Stimulated activated naive CD8-positive, alpha-beta T cell treated with anti-CD3 and anti-CD28 coated beads, Interleukin-15, Interleukin-2, amounts not matched to agents 100 ng/mL and 50 ng/mL, for 24 hours (primary cell): ENCODE data around the gene LRRK1.

Experiments
- H3K27ac Mint-ChIP-seq: one replicate; pipeline ENCODE4 v1.8.0; 2021; ENCODE audit warnings: mild to moderate bottlenecking, mixed read lengths
- H3K27me3 Mint-ChIP-seq: one replicate; pipeline ENCODE4 v1.8.0; 2021; ENCODE audit warnings: mixed read lengths
- H3K36me3 Mint-ChIP-seq: one replicate; pipeline ENCODE4 v1.8.0; 2021; ENCODE audit warnings: low read depth, mixed read lengths
- H3K4me1 Mint-ChIP-seq: one replicate; pipeline ENCODE4 v1.8.0; 2021; ENCODE audit warnings: low read depth, mixed read lengths
- H3K4me3 Mint-ChIP-seq: one replicate; pipeline ENCODE4 v1.8.0; 2021; ENCODE audit warnings: mild to moderate bottlenecking, mixed read lengths
- H3K9me3 Mint-ChIP-seq: one replicate; pipeline ENCODE4 v1.8.0; 2021; ENCODE audit warnings: mixed read lengths

LRRK1 gene

GRCh38 chr15:101043911-101044624, 124.9 kb downstream of the LRRK1 start:
- Mint-ChIP-seq H3K4me1 (no peaks in the 10 kb centered on the region), H3K9me3 (no peaks in the 10 kb centered on the region), H3K4me3 (no peak overlapping the region), H3K27me3 (peaks cover 26% of the 10 kb centered on the region), H3K27ac (no peak overlapping the region), H3K36me3 (no peaks in the 10 kb centered on the region)

GRCh38 chr15:101044625-101045235, 125.6 kb downstream of the LRRK1 start:
- H3K27ac Mint-ChIP-seq, result no peak overlapping the region

GRCh38 chr15:101045236-101045646, 126.1 kb downstream of the LRRK1 start:
- no peaks in the 10 kb centered on the region for H3K9me3 Mint-ChIP-seq
- no peaks in the 10 kb centered on the region for H3K36me3 Mint-ChIP-seq
- H3K4me3 Mint-ChIP-seq, result no peak overlapping the region
- H3K27ac Mint-ChIP-seq, result no peak overlapping the region
- H3K27me3 Mint-ChIP-seq, result peaks cover 19% of the 10 kb centered on the region
- H3K4me1 Mint-ChIP-seq, result no peaks in the 10 kb centered on the region

More at GRCh38 chr15:101044625-101045235, 125.6 kb downstream of the LRRK1 start:
- Mint-ChIP-seq H3K36me3 (no peaks in the 10 kb centered on the region), H3K27me3 (peaks cover 20% of the 10 kb centered on the region), H3K4me1 (no peaks in the 10 kb centered on the region), H3K4me3 (no peak overlapping the region), H3K9me3 (no peaks in the 10 kb centered on the region)

GRCh38 chr15:101045835-101046691, 126.9 kb downstream of the LRRK1 start:
- Mint-ChIP-seq H3K36me3 (no peaks in the 10 kb centered on the region), H3K27ac (no peak overlapping the region), H3K9me3 (no peaks in the 10 kb centered on the region), H3K4me3 (no peak overlapping the region), H3K4me1 (no peaks in the 10 kb centered on the region), H3K27me3 (peaks cover 12% of the 10 kb centered on the region)

- H3K36me3 Mint-ChIP-seq, result no peaks in the 10 kb centered on the region
- H3K27me3 Mint-ChIP-seq, result peaks cover 4% of the 10 kb centered on the region
- H3K4me3 Mint-ChIP-seq, result no peak overlapping the region
- H3K9me3 Mint-ChIP-seq, result no peaks in the 10 kb centered on the region
- no peak overlapping the region for H3K27ac Mint-ChIP-seq
- H3K4me1 Mint-ChIP-seq, result no peaks in the 10 kb centered on the region
These were observed 127.7 kb downstream of the LRRK1 start for GRCh38 chr15:101046826-101047225.

- peaks cover under 1% of the 10 kb centered on the region for H3K27me3 Mint-ChIP-seq
- H3K9me3 Mint-ChIP-seq, result no peaks in the 10 kb centered on the region
- no peaks in the 10 kb centered on the region for H3K4me1 Mint-ChIP-seq
- no peak overlapping the region for H3K27ac Mint-ChIP-seq
- H3K36me3 Mint-ChIP-seq, result no peaks in the 10 kb centered on the region
- no peak overlapping the region for H3K4me3 Mint-ChIP-seq
These were observed 128.2 kb downstream of the LRRK1 start for GRCh38 chr15:101047301-101047781.

- Mint-ChIP-seq H3K36me3 (no peaks in the 10 kb centered on the region), H3K9me3 (no peaks in the 10 kb centered on the region)
These were observed 129.0 kb downstream of the LRRK1 start for GRCh38 chr15:101048176-101048575.

GRCh38 chr15:101048581-101049030, 129.4 kb downstream of the LRRK1 start:
- H3K9me3 Mint-ChIP-seq, result no peaks in the 10 kb centered on the region
- H3K27me3 Mint-ChIP-seq, result no peaks in the 10 kb centered on the region
- H3K4me1 Mint-ChIP-seq, result no peaks in the 10 kb centered on the region
- H3K36me3 Mint-ChIP-seq, result no peaks in the 10 kb centered on the region
- H3K4me3 Mint-ChIP-seq, result no peak overlapping the region
- no peak overlapping the region for H3K27ac Mint-ChIP-seq

More at GRCh38 chr15:101048176-101048575, 129.0 kb downstream of the LRRK1 start:
- Mint-ChIP-seq H3K4me3 (no peak overlapping the region), H3K27me3 (no peaks in the 10 kb centered on the region), H3K4me1 (no peaks in the 10 kb centered on the region), H3K27ac (no peak overlapping the region)

GRCh38 chr15:101049282-101049681, 130.1 kb downstream of the LRRK1 start:
- no peaks in the 10 kb centered on the region for H3K4me1 Mint-ChIP-seq
- H3K9me3 Mint-ChIP-seq, result no peaks in the 10 kb centered on the region
- H3K27me3 Mint-ChIP-seq, result no peaks in the 10 kb centered on the region
- no peaks in the 10 kb centered on the region for H3K36me3 Mint-ChIP-seq
- H3K27ac Mint-ChIP-seq, result no peak overlapping the region
- no peak overlapping the region for H3K4me3 Mint-ChIP-seq

- no peaks in the 10 kb centered on the region for H3K4me1 Mint-ChIP-seq
- no peaks in the 10 kb centered on the region for H3K36me3 Mint-ChIP-seq
- no peak overlapping the region for H3K27ac Mint-ChIP-seq
- no peak overlapping the region for H3K4me3 Mint-ChIP-seq
- H3K9me3 Mint-ChIP-seq, result no peaks in the 10 kb centered on the region
- no peaks in the 10 kb centered on the region for H3K27me3 Mint-ChIP-seq
These were observed 130.9 kb downstream of the LRRK1 start for GRCh38 chr15:101049856-101050622.

- H3K9me3 Mint-ChIP-seq, result no peaks in the 10 kb centered on the region
- H3K36me3 Mint-ChIP-seq, result no peaks in the 10 kb centered on the region
- H3K27me3 Mint-ChIP-seq, result no peaks in the 10 kb centered on the region
- no peak overlapping the region for H3K27ac Mint-ChIP-seq
- no peaks in the 10 kb centered on the region for H3K4me1 Mint-ChIP-seq
- H3K4me3 Mint-ChIP-seq, result no peak overlapping the region
These were observed 131.6 kb downstream of the LRRK1 start for GRCh38 chr15:101050623-101051290.

GRCh38 chr15:101051291-101052030, 132.3 kb downstream of the LRRK1 start:
- Mint-ChIP-seq H3K4me1 (no peaks in the 10 kb centered on the region), H3K27me3 (no peaks in the 10 kb centered on the region), H3K27ac (no peak overlapping the region), H3K9me3 (no peaks in the 10 kb centered on the region), H3K4me3 (no peak overlapping the region), H3K36me3 (no peaks in the 10 kb centered on the region)

GRCh38 chr15:101052031-101052620, 133.0 kb downstream of the LRRK1 start:
- Mint-ChIP-seq H3K27ac (no peak overlapping the region), H3K36me3 (no peaks in the 10 kb centered on the region), H3K27me3 (no peaks in the 10 kb centered on the region), H3K4me3 (no peak overlapping the region), H3K9me3 (no peaks in the 10 kb centered on the region), H3K4me1 (no peaks in the 10 kb centered on the region)
